Dendritic cell treated with granulocyte-macrophage colony-stimulating factor and Interleukin-4, amounts not matched to agents 40 ng/mL and 50 ng/mL, for 4 days (primary cell): Measurements from ENCODE around the gene PPP2R5D.
A peak's percentile ranks its signal among the peaks of the same experiment; 100 is the strongest.

Experiments
- H3K27ac Mint-ChIP-seq: one replicate; pipeline ENCODE4 v1.8.0; 2022; ENCODE audit warnings: mild to moderate bottlenecking, mixed read lengths
- H3K27me3 Mint-ChIP-seq: one replicate; pipeline ENCODE4 v1.8.0; 2022; ENCODE audit warnings: mild to moderate bottlenecking, mixed read lengths
- H3K36me3 Mint-ChIP-seq: one replicate; pipeline ENCODE4 v1.8.0; 2022; ENCODE audit warnings: low read depth, mixed read lengths
- H3K4me1 Mint-ChIP-seq: one replicate; pipeline ENCODE4 v1.8.0; 2022; ENCODE audit warnings: low read depth, mixed read lengths
- H3K4me3 Mint-ChIP-seq: one replicate; pipeline ENCODE4 v1.8.0; 2022; ENCODE audit warnings: mild to moderate bottlenecking, moderate library complexity, mixed read lengths
- H3K9me3 Mint-ChIP-seq: one replicate; pipeline ENCODE4 v1.8.0; 2022; ENCODE audit warnings: mixed read lengths
- intact Hi-C: fragments of 100-400 bp; cut with micrococcal nuclease; formaldehyde crosslinking; loops from one replicate; pipeline ENCODE4 v1.15.0; 2022

The PPP2R5D gene

DNA sequence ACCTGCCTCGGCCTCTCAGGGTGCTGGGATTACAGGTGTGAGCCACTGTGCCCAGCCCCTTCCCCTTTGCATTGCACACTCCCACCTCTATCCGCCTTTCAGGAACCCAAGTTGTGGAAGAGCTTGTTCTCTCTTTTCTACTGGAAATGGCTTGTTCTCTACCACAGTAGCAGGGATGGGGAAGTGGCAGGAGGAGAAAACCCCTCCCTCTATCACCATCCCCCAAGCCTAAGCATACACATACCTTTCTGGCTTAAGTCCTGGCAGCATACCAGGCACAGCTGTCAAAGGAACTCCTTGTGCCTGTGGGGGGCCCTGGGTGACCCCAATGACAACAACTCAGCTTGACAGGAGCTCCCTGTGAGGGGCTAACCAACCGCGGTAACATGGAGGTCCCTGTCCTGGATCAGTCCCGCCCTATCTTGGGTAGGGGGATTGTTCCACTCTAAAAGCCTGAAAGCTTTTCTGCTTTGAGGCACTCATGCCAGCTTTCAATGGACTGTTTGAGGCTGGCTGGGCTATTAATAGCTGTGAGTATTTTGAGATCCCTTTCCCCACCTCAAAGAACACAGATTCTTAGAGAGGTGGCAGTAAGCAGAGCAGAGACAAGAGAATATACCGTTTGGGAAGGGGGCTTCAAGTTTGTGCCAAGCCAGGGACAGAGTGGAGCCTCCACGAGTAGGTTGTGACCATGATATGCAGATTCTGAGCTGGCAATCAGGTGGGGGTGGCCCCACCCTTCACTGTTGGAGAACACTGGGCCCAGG lies 32.0 kb downstream of the PPP2R5D start:
- intact Hi-C loops = no loop called here
- no peaks in the 10 kb centered on the region for H3K27me3 Mint-ChIP-seq
- no peaks in the 10 kb centered on the region for H3K9me3 Mint-ChIP-seq
- H3K4me3 Mint-ChIP-seq = peak overlapping the region; percentile 80
- peaks cover 86% of the 10 kb centered on the region for H3K36me3 Mint-ChIP-seq
- H3K4me1 Mint-ChIP-seq = peaks cover 78% of the 10 kb centered on the region
- peak overlapping the region; percentile 88 for H3K27ac Mint-ChIP-seq

DNA sequence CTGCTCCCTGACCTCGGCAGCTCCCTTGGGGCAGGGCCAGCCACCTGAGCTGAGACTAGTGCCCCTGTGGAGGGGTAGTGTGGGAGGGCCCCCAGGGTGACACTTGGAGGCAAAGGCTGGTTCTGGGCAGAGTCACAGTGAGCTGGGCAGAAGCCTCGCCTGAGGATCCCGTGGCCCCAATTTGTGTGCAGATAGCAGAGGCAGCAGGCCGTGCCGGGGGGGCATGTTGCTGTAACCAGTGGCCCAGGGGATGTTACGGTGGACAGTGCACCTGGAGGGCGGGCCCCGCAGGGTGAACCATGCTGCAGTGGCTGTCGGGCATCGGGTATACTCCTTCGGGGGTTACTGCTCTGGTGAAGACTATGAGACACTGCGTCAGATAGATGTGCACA lies 32.6 kb downstream of the PPP2R5D start:
- Mint-ChIP-seq H3K27me3 (no peaks in the 10 kb centered on the region), H3K9me3 (no peaks in the 10 kb centered on the region), H3K4me1 (peaks cover 73% of the 10 kb centered on the region), H3K36me3 (peaks cover 86% of the 10 kb centered on the region), H3K27ac (peak overlapping the region; percentile 88), H3K4me3 (no peak overlapping the region)
- intact Hi-C loops = no loop called here

DNA sequence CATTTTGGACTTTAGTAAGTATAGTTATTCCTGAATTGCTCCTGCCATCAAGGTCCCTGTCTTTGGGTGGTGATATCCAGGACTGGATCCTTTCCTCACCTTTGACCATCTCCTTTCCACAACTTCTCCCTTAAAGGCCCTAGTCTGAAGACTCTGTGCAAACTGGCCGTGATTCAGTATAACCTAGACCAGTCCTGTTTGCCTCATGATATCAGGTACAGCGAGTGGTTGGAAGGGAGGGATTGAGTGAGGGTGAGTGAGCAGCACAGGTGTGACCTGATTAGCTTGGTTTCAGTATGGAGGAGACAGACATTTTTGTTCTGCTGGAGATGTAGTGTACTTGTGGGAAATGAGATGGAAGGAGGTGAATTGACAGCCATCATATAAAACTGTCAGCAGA lies 34.8 kb downstream of the PPP2R5D start:
- Mint-ChIP-seq H3K27me3 (no peaks in the 10 kb centered on the region), H3K4me3 (no peak overlapping the region), H3K36me3 (peaks cover 73% of the 10 kb centered on the region), H3K27ac (peak overlapping the region; percentile 88), H3K4me1 (peaks cover 58% of the 10 kb centered on the region), H3K9me3 (no peaks in the 10 kb centered on the region)
- intact Hi-C loops = no loop called here

DNA sequence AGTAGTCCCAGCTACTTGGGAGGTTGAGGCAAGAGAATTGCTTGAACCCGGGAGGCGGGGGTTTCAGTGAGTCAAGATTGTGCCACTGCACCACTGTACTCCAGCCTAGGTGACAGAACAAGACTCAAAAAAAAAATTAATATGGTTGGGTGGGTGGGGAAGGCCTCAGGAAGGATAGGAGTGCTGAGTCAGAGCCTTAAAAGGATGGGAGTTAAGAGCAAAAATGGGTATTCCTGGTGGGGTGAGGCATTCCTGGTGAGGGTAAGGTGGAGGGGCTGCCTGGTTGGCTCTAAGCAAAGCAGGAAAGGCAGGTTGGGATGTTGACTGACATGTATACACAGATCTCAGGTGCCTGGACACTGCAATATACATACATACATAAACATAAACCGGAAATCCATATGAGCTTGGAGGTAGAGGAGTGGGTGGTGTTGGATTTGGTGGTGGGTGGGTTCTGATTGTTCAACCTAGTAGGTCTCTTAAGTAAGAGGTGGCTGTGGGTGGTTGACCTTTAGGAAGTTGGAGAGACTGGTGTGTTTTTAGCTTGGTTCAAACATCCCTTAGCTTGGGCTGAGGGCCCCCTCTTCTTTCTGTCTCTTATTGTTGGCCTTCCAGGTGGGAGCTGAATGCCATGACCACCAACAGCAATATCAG lies 35.8 kb downstream of the PPP2R5D start:
- H3K27ac Mint-ChIP-seq = peak overlapping the region; percentile 87
- no peak overlapping the region for H3K4me3 Mint-ChIP-seq
- H3K4me1 Mint-ChIP-seq = peaks cover 56% of the 10 kb centered on the region
- intact Hi-C loops = loop anchor here (5.0 kb wide), 1 partner anchor 118 kb away; no protein-coding TSS in a partner anchor
- no peaks in the 10 kb centered on the region for H3K27me3 Mint-ChIP-seq
- peaks cover 77% of the 10 kb centered on the region for H3K36me3 Mint-ChIP-seq
- H3K9me3 Mint-ChIP-seq = no peaks in the 10 kb centered on the region

DNA sequence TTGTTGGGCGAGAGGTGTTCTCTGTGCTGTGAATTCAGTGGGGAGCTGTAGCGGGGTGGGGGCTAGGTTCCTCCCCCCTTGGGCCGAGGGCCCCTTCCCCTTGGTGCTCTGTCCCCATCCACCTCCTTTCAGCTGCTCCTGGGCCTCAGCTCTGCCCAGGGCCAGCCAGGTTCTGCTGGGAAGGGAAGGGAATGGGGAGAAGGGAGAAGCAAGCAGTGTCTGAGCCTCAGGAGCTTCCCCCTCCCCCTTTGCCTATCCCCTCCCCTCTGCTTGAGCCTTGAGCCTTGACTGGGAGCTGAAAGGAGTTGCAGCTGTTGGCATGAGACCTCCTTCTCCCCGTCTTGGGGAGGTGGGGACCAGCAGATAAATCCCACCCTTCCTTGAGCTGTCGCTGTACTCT lies 36.5 kb downstream of the PPP2R5D start:
- peaks cover 54% of the 10 kb centered on the region for H3K4me1 Mint-ChIP-seq
- intact Hi-C loops = loop anchor here (5.0 kb wide), 1 partner anchor 119 kb away; no protein-coding TSS in a partner anchor
- H3K4me3 Mint-ChIP-seq = peak overlapping the region; percentile 53
- peaks cover 84% of the 10 kb centered on the region for H3K36me3 Mint-ChIP-seq
- H3K27me3 Mint-ChIP-seq = no peaks in the 10 kb centered on the region
- H3K27ac Mint-ChIP-seq = peak overlapping the region; percentile 87
- no peaks in the 10 kb centered on the region for H3K9me3 Mint-ChIP-seq

DNA sequence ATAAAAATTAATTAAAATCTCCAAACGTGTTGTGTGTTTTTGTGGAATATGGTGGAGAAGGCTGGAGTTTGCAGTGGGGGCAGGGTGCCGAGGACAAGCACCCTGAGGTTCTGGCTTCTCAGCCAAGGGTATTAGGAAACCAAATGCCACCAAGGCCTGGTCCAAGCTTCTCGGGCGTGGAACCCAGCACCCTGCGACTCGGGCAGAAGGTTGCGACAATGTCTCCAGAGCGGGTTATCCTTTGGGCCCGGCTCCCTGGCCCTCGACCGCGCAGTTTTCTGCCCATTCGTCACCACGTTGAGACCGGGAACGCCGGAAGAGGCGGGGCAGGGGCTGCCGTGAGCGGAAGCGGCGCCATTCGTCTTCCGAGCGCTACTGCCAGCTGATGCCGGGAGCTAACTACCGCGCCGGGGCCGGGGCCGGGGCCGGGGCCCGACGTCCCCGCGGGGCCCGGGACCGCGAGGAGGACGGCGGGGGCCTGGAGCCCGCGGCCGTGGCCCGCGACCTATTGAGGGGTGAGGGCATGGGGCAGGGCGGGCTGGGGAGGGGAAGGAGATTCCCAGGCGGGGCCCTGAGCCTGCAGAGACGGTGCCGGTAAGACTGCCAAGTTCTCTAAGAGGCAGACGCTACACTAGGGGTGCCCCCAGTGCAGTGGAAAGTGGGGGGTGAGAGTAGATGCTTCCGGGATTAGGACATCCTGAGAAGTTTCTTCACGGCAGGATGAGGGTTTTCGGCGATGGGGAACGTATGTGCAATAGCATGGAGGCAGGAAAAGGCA lies 37.1 kb downstream of the PPP2R5D start, which contains the start of gene RRP36:
Gene RRP36 (plus strand): TSS at position 354 of the 778 bp plus-strand sequence. CDS start 32 bp downstream, at position 386.
- no peaks in the 10 kb centered on the region for H3K27me3 Mint-ChIP-seq
- H3K36me3 Mint-ChIP-seq = peaks cover 84% of the 10 kb centered on the region
- intact Hi-C loops = loop anchor here (5.0 kb wide), 1 partner anchor 119 kb away; no protein-coding TSS in a partner anchor
- peaks cover 48% of the 10 kb centered on the region for H3K4me1 Mint-ChIP-seq
- peak within 1 kb of the TSS; percentile 97 for H3K4me3 Mint-ChIP-seq
- H3K9me3 Mint-ChIP-seq = no peaks in the 10 kb centered on the region
- peak within 1 kb of the TSS; percentile 87 for H3K27ac Mint-ChIP-seq

DNA sequence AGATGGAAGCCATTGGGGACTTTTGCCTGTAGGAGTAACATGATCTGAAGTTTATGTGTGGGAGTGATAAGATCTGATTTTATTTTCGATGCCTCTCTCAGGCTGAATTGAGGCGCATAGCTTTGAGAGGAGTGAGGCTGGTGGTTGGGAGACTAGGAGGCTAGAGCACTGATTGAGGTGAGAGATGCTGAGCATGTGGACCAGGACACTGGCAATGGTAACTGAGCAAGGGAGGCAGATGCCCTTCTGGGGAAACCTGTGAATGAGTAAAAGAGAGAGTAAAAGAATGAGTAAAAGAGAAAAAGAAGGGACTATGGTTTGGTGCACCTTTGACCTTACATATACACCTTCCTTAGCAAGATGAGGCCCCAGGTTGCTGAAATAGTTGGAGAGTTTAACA lies 40.1 kb downstream of the PPP2R5D start:
- H3K27ac Mint-ChIP-seq = no peak overlapping the region
- H3K27me3 Mint-ChIP-seq = no peaks in the 10 kb centered on the region
- no peak overlapping the region for H3K4me3 Mint-ChIP-seq
- H3K9me3 Mint-ChIP-seq = no peaks in the 10 kb centered on the region
- H3K4me1 Mint-ChIP-seq = peaks cover 20% of the 10 kb centered on the region
- intact Hi-C loops = loop anchor here (5.0 kb wide), 1 partner anchor 122 kb away; no protein-coding TSS in a partner anchor
- H3K36me3 Mint-ChIP-seq = peaks cover 84% of the 10 kb centered on the region

DNA sequence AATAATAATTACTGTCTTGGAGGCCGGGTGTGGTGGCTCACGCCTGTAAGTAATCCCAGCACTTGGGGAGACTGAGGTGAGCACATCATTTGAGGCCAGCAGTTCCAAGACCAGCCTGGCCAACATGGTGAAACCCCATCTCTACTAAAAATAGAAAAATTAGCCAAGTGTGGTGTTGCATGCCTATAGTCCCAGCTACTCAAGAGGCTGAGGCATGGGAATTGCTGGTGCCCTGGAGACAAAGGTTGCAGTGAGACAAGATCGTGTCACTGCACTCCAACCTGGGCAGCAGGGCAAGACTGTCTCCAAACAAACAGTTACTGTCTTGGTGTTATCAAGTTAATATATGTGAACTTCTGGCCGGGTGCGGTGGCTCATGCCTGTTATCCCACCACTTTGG lies 42.0 kb downstream of the PPP2R5D start:
- H3K27ac Mint-ChIP-seq = no peak overlapping the region
- H3K9me3 Mint-ChIP-seq = no peaks in the 10 kb centered on the region
- no peaks in the 10 kb centered on the region for H3K27me3 Mint-ChIP-seq
- H3K36me3 Mint-ChIP-seq = peaks cover 87% of the 10 kb centered on the region
- intact Hi-C loops = no loop called here
- H3K4me3 Mint-ChIP-seq = no peak overlapping the region
- H3K4me1 Mint-ChIP-seq = peaks cover 9% of the 10 kb centered on the region

DNA sequence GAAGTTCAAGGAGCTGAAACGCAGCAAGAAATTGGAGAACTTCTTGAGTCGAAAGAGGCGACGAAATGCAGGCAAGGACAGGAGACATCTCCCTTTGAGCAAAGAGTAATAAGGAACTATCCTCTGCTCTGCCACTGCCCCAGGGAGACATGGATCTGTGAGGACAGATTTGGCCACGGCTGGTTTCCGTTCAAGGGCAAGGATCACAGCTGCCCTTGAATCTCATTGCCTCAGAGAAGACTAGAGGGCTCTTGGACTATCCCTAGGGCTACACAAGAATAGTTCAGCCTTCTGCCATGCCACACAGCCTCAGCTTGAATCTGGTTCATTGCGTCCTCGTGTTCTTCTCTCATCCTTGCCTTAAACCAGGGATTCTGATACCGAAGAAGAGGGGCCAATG lies 44.8 kb downstream of the PPP2R5D start:
- Mint-ChIP-seq H3K36me3 (peaks cover 100% of the 10 kb centered on the region), H3K27ac (no peak overlapping the region), H3K4me3 (no peak overlapping the region), H3K27me3 (no peaks in the 10 kb centered on the region), H3K9me3 (no peaks in the 10 kb centered on the region), H3K4me1 (peaks cover 12% of the 10 kb centered on the region)
- intact Hi-C loops = no loop called here

DNA sequence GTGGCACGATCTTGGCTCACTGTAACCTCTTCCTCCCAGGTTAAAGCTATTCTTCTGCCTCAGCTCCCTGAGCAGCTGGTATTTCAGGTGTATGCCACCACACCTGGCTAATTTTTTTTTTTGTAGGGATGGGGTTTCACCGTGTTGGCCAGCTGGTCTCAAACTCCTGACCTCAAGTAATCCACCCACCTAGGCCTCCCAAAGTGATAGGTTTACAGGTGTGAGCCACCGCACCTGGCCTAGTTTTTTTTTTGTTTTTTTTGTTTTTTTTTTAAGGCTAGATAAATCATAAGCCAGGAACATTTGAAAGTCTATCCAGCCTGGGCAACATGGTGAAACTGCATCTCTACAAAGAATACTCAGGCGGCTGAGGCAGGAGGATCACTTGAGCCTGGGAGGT lies 48.0 kb downstream of the PPP2R5D start:
- Mint-ChIP-seq H3K4me1 (peaks cover 6% of the 10 kb centered on the region), H3K9me3 (no peaks in the 10 kb centered on the region), H3K27ac (no peak overlapping the region), H3K36me3 (peaks cover 98% of the 10 kb centered on the region), H3K27me3 (no peaks in the 10 kb centered on the region), H3K4me3 (no peak overlapping the region)
- intact Hi-C loops = no loop called here

DNA sequence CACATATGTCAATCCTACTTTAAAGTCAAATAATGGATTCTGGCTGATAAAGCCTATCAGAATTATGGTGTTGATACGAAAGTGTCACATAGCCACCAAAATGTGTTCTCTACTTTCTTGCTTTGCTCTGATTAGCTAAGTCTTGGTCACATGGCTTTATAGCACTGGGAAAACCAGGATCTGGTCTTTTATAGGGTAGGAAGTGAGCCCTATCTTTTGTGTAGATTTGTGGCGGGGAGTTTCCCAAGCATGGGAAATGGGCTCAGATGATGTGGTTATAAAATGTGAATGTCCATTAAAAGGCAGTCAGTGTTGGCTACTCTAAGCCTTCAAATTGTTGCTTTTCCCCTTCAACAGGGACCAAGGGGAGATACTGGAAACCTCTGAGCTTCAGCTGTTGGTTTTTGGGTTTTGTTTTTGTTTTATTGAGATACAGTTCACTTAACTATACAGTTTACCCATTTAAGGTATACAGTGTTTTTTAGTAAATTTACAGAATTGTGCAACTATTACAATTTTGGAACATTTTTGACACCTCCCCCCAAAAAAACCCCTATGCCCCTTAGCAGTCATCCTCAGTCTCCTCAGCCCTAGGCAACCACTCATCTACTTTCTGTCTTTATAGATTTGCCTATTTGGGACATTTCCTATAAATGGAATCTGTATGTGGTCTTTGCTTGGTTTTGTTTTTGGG lies 49.3 kb downstream of the PPP2R5D start:
- no peaks in the 10 kb centered on the region for H3K27me3 Mint-ChIP-seq
- peaks cover 98% of the 10 kb centered on the region for H3K36me3 Mint-ChIP-seq
- peaks cover 6% of the 10 kb centered on the region for H3K4me1 Mint-ChIP-seq
- no peak overlapping the region for H3K27ac Mint-ChIP-seq
- no peaks in the 10 kb centered on the region for H3K9me3 Mint-ChIP-seq
- intact Hi-C loops = no loop called here
- H3K4me3 Mint-ChIP-seq = no peak overlapping the region

DNA sequence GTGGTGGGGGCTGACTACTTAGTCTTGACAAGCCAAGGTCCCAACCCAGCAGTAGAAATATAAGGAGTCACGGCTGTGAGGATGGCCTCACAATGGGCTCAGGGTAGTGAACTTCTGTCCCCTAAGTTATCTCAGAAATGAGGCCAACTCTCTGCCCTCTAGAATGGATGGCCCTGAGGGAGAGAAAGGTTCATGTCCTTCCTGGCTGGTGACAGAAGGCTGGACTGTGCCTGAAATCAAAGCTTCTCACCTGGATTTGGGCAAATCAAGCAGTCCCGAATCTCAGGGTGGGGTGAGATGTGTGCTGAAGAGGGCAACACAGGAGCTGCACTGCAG lies 49.8 kb downstream of the PPP2R5D start:
- H3K36me3 Mint-ChIP-seq = peaks cover 98% of the 10 kb centered on the region

DNA sequence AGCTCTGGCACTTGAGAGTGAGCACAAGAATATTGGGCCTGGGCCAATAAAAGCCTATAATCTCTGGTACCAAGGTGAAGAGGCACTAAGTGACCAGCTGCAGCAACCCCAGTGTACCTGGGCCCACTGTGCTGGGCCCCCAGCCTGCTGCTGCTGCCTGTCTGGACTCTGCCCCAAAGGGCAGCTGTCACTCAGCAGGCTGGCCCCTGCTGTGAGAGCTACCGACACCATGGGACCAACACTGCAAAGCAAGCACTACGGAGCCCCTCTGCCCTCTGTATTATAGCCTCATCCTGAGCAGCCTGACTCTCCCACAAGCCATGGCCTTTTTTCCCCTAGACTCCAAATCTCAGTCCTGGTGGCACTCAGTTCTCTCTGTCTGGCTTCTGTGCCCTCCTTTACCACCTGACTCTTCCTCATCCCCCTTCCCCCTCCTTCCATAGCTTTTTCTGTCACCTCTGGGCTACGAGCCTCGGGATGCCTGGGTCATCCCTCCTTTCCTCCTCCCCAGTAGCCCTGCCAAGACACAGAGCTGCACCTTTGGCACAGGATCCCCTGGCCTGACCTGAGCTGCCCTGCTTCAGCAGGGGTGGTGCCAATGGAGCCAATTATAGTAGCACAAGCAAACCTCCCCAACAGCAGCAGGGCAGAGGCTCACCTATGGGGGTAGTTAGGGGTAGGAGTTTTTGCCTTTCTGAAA lies 51.3 kb downstream of the PPP2R5D start:
- intact Hi-C loops = no loop called here
- Mint-ChIP-seq H3K4me1 (peaks cover 6% of the 10 kb centered on the region), H3K36me3 (peaks cover 94% of the 10 kb centered on the region), H3K4me3 (no peak overlapping the region), H3K9me3 (no peaks in the 10 kb centered on the region), H3K27ac (no peak overlapping the region), H3K27me3 (no peaks in the 10 kb centered on the region)

More for the DNA sequence above, 49.8 kb downstream of the PPP2R5D start:
- no peak overlapping the region for H3K4me3 Mint-ChIP-seq
- peaks cover 6% of the 10 kb centered on the region for H3K4me1 Mint-ChIP-seq
- intact Hi-C loops = no loop called here
- no peak overlapping the region for H3K27ac Mint-ChIP-seq
- no peaks in the 10 kb centered on the region for H3K9me3 Mint-ChIP-seq
- H3K27me3 Mint-ChIP-seq = no peaks in the 10 kb centered on the region
